GM18867 (cell line): Measurements from ENCODE around the gene LAMA5.

Experiments used
- ATAC-seq: cut with Tn5 transposase; IDR thresholded peaks from one replicate; pipeline ENCODE4 v1.9.1; 2021; ENCODE audit warnings: mild to moderate bottlenecking, moderate library complexity; ENCODE audit not compliant: unreplicated experiment

The LAMA5 gene

GRCh38 chr20:62350098-62350628 is 16.9 kb downstream of the LAMA5 start:
- no peak for ATAC-seq

GRCh38 chr20:62349556-62350097 is 17.5 kb downstream of the LAMA5 start:
- ATAC-seq, result no peak

- ATAC-seq, result no peak
These were observed 18.5 kb downstream of the LAMA5 start for GRCh38 chr20:62348604-62349003.

GRCh38 chr20:62347445-62347844 is 19.7 kb downstream of the LAMA5 start:
- ATAC-seq, result no peak

GRCh38 chr20:62347151-62347404 is 20.0 kb downstream of the LAMA5 start:
- ATAC-seq, result no peak

GRCh38 chr20:62346398-62347150 is 20.5 kb downstream of the LAMA5 start:
- ATAC-seq, result no peak

GRCh38 chr20:62345681-62346370 is 21.3 kb downstream of the LAMA5 start:
- no peak for ATAC-seq

GRCh38 chr20:62344782-62345181 is 22.3 kb downstream of the LAMA5 start:
- no peak for ATAC-seq

GRCh38 chr20:62344092-62344491 is 23.0 kb downstream of the LAMA5 start:
- ATAC-seq, result no peak

- ATAC-seq, result no peak
These were observed 24.2 kb downstream of the LAMA5 start for GRCh38 chr20:62342910-62343309.

- ATAC-seq, result peak; percentile 71
These were observed 27.5 kb downstream of the LAMA5 start for GRCh38 chr20:62339647-62340062.

GRCh38 chr20:62338294-62338620 is 28.9 kb downstream of the LAMA5 start:
- ATAC-seq, result no peak

- peak; percentile 37 for ATAC-seq
These were observed 29.4 kb downstream of the LAMA5 start for GRCh38 chr20:62337558-62338293.

GRCh38 chr20:62336775-62337557 is 30.1 kb downstream of the LAMA5 start:
- no peak for ATAC-seq

- ATAC-seq, result no peak
These were observed 30.8 kb downstream of the LAMA5 start for GRCh38 chr20:62336329-62336728.

GRCh38 chr20:62335532-62335931 is 31.6 kb downstream of the LAMA5 start:
- ATAC-seq, result no peak

GRCh38 chr20:62334881-62335280 is 32.2 kb downstream of the LAMA5 start:
- no peak for ATAC-seq

- no peak for ATAC-seq
These were observed 33.1 kb downstream of the LAMA5 start for GRCh38 chr20:62333820-62334595.

- no peak for ATAC-seq
These were observed 33.9 kb downstream of the LAMA5 start for GRCh38 chr20:62332989-62333819.
